Measurements from ENCODE around the gene IFNAR1.
"Not testable (repeated sequence)": the region's sequence is repeated elsewhere in the genome, so short reads cannot be mapped to it uniquely, and the experiment has no call there.

Gene IFNAR1

GRCh38 chr21:33317145-33317544, 7.6 kb upstream of the IFNAR1 start:
- Histone ChIP-seq H3K79me1 (ENCODE audit: low read depth, low read length) (no peaks in the 10 kb centered on the region), H3K36me3 (replicated peaks in 1 of 2; ENCODE audit: control insufficient read depth in 2 of 2, insufficient read depth in 2 of 2, low read length in 2 of 2) (no peaks in the 10 kb centered on the region), H2AK5ac (ENCODE audit: low read depth, low read length) (no peak overlapping the region), H3K9me3 (replicated peaks in 1 of 2; ENCODE audit: control insufficient read depth in 2 of 2, insufficient read depth in 1 of 2, low read depth in 1 of 2, low read length in 2 of 2) (peaks cover 2 to 9% of the 10 kb centered on the region in 2 donors), H3K4ac (ENCODE audit: low read length) (no peak overlapping the region), H2BK15ac (ENCODE audit: low read length) (no peak overlapping the region), H3K9ac (ENCODE audit: low read depth, low read length, poor library complexity) (no peak overlapping the region), H3K14ac (ENCODE audit: low read length) (no peak overlapping the region), H2BK5ac (ENCODE audit: low read length) (no peak overlapping the region), H3K4me1 (ENCODE audit: control insufficient read depth in 2 of 2, insufficient read depth in 1 of 2, low read depth in 1 of 2, low read length in 2 of 2) (no peaks in the 10 kb centered on the region), H3K18ac (ENCODE audit: low read length) (no peak overlapping the region), H3K27ac (replicated peaks; ENCODE audit: low read length) (no peak overlapping the region), H2BK12ac (ENCODE audit: low read length) (no peak overlapping the region), H3K4me2 (ENCODE audit: insufficient read depth, low read length, poor library complexity, severe bottlenecking) (no peak overlapping the region), H4K8ac (ENCODE audit: low read depth, low read length) (no peak overlapping the region), H3K4me3 (ENCODE audit: low read length in 2 of 2) (no peak overlapping the region), H3K23ac (ENCODE audit: low read depth, low read length, poor library complexity) (no peak overlapping the region), H3K27me3 (ENCODE audit: control insufficient read depth in 3 of 3, insufficient read depth in 3 of 3, low read depth in 1 of 3, low read length in 3 of 3) (peaks cover 0 to 2% (median 0%) of the 10 kb centered on the region in 3 experiments), H4K91ac (ENCODE audit: low read depth, low read length, poor library complexity) (no peak overlapping the region), H2AFZ (ENCODE audit: low read length) (no peak overlapping the region), H2BK120ac (ENCODE audit: low read depth, low read length) (no peak overlapping the region)
- DNase-seq (ENCODE audit: low spot score) = no peak
- WGBS, 2 donors (ENCODE audit: extremely low coverage in 2 of 2, insufficient read length in 2 of 2, insufficient replicate concordance in 1 of 2) = no CpG with 5 or more reads among the region's 6 CpGs

GRCh38 chr21:33317786-33318486, 6.8 kb upstream of the IFNAR1 start:
- Histone ChIP-seq H4K91ac (ENCODE audit: low read depth, low read length, poor library complexity) (no peak overlapping the region), H3K9ac (ENCODE audit: low read depth, low read length, poor library complexity) (no peak overlapping the region), H3K27ac (replicated peaks; ENCODE audit: low read length) (no peak overlapping the region), H3K36me3 (replicated peaks in 1 of 2; ENCODE audit: control insufficient read depth in 2 of 2, insufficient read depth in 2 of 2, low read length in 2 of 2) (no peaks in the 10 kb centered on the region), H2BK15ac (ENCODE audit: low read length) (no peak overlapping the region), H3K79me1 (ENCODE audit: low read depth, low read length) (no peaks in the 10 kb centered on the region), H2BK120ac (ENCODE audit: low read depth, low read length) (no peak overlapping the region), H3K14ac (ENCODE audit: low read length) (no peak overlapping the region), H4K8ac (ENCODE audit: low read depth, low read length) (no peak overlapping the region), H3K18ac (ENCODE audit: low read length) (no peak overlapping the region), H3K9me3 (replicated peaks in 1 of 2; ENCODE audit: control insufficient read depth in 2 of 2, insufficient read depth in 1 of 2, low read depth in 1 of 2, low read length in 2 of 2) (peaks cover 2 to 5% of the 10 kb centered on the region in 2 donors), H3K4ac (ENCODE audit: low read length) (no peak overlapping the region), H2BK12ac (ENCODE audit: low read length) (no peak overlapping the region), H3K4me3 (ENCODE audit: low read length in 2 of 2) (no peak overlapping the region), H3K23ac (ENCODE audit: low read depth, low read length, poor library complexity) (no peak overlapping the region), H2AFZ (ENCODE audit: low read length) (no peak overlapping the region), H2BK5ac (ENCODE audit: low read length) (no peak overlapping the region), H3K4me2 (ENCODE audit: insufficient read depth, low read length, poor library complexity, severe bottlenecking) (no peak overlapping the region), H3K4me1 (ENCODE audit: control insufficient read depth in 2 of 2, insufficient read depth in 1 of 2, low read depth in 1 of 2, low read length in 2 of 2) (no peaks in the 10 kb centered on the region), H2AK5ac (ENCODE audit: low read depth, low read length) (no peak overlapping the region), H3K27me3 (ENCODE audit: control insufficient read depth in 3 of 3, insufficient read depth in 3 of 3, low read depth in 1 of 3, low read length in 3 of 3) (peaks cover 0 to 2% (median 0%) of the 10 kb centered on the region in 3 experiments)
- DNase-seq (ENCODE audit: low spot score) = no peak
- no CpG with 5 or more reads among the region's 14 CpGs for WGBS, 2 donors (ENCODE audit: extremely low coverage in 2 of 2, insufficient read length in 2 of 2, insufficient replicate concordance in 1 of 2)

GRCh38 chr21:33321005-33321404, 3.8 kb upstream of the IFNAR1 start:
- DNase-seq (ENCODE audit: low spot score); H2AK5ac ChIP-seq (ENCODE audit: low read depth, low read length); H4K8ac ChIP-seq (ENCODE audit: low read depth, low read length): not testable (repeated sequence)

GRCh38 chr21:33323610-33324009, 1.2 kb upstream of the IFNAR1 start:
- H3K36me3 ChIP-seq (replicated peaks in 1 of 2; ENCODE audit: control insufficient read depth in 2 of 2, insufficient read depth in 2 of 2, low read length in 2 of 2); H3K9ac ChIP-seq (ENCODE audit: low read depth, low read length, poor library complexity); H2BK15ac ChIP-seq (ENCODE audit: low read length); H3K4me1 ChIP-seq (ENCODE audit: control insufficient read depth in 2 of 2, insufficient read depth in 1 of 2, low read depth in 1 of 2, low read length in 2 of 2); H3K27me3 ChIP-seq (ENCODE audit: control insufficient read depth in 3 of 3, insufficient read depth in 3 of 3, low read depth in 1 of 3, low read length in 3 of 3); H3K27ac ChIP-seq (replicated peaks; ENCODE audit: low read length); H3K4me2 ChIP-seq (ENCODE audit: insufficient read depth, low read length, poor library complexity, severe bottlenecking); H2BK5ac ChIP-seq (ENCODE audit: low read length); H4K91ac ChIP-seq (ENCODE audit: low read depth, low read length, poor library complexity); H4K8ac ChIP-seq (ENCODE audit: low read depth, low read length); H3K23ac ChIP-seq (ENCODE audit: low read depth, low read length, poor library complexity); H2AFZ ChIP-seq (ENCODE audit: low read length); H3K79me1 ChIP-seq (ENCODE audit: low read depth, low read length); H3K4ac ChIP-seq (ENCODE audit: low read length); H3K18ac ChIP-seq (ENCODE audit: low read length); H3K14ac ChIP-seq (ENCODE audit: low read length); DNase-seq (ENCODE audit: low spot score); H2BK12ac ChIP-seq (ENCODE audit: low read length); H2BK120ac ChIP-seq (ENCODE audit: low read depth, low read length); H2AK5ac ChIP-seq (ENCODE audit: low read depth, low read length): not testable (repeated sequence)
- Histone ChIP-seq H3K9me3 (replicated peaks in 1 of 2; ENCODE audit: control insufficient read depth in 2 of 2, insufficient read depth in 1 of 2, low read depth in 1 of 2, low read length in 2 of 2) (peaks cover 2 to 13% of the 10 kb centered on the region in 2 donors), H3K4me3 (ENCODE audit: low read length in 2 of 2) (peak overlapping the region in 1 of 2 donors; percentile 74)

More at GRCh38 chr21:33321005-33321404, 3.8 kb upstream of the IFNAR1 start:
- H2BK15ac ChIP-seq (ENCODE audit: low read length); H3K4me3 ChIP-seq (ENCODE audit: low read length in 2 of 2); H3K27me3 ChIP-seq (ENCODE audit: control insufficient read depth in 3 of 3, insufficient read depth in 3 of 3, low read depth in 1 of 3, low read length in 3 of 3); H3K14ac ChIP-seq (ENCODE audit: low read length); H2BK120ac ChIP-seq (ENCODE audit: low read depth, low read length); H3K27ac ChIP-seq (replicated peaks; ENCODE audit: low read length); H3K4ac ChIP-seq (ENCODE audit: low read length); H2BK5ac ChIP-seq (ENCODE audit: low read length); H2BK12ac ChIP-seq (ENCODE audit: low read length); H3K36me3 ChIP-seq (replicated peaks in 1 of 2; ENCODE audit: control insufficient read depth in 2 of 2, insufficient read depth in 2 of 2, low read length in 2 of 2); H3K18ac ChIP-seq (ENCODE audit: low read length); H3K79me1 ChIP-seq (ENCODE audit: low read depth, low read length); H2AFZ ChIP-seq (ENCODE audit: low read length); H3K4me2 ChIP-seq (ENCODE audit: insufficient read depth, low read length, poor library complexity, severe bottlenecking); H3K9ac ChIP-seq (ENCODE audit: low read depth, low read length, poor library complexity); H3K9me3 ChIP-seq (replicated peaks in 1 of 2; ENCODE audit: control insufficient read depth in 2 of 2, insufficient read depth in 1 of 2, low read depth in 1 of 2, low read length in 2 of 2); H3K23ac ChIP-seq (ENCODE audit: low read depth, low read length, poor library complexity); H3K4me1 ChIP-seq (ENCODE audit: control insufficient read depth in 2 of 2, insufficient read depth in 1 of 2, low read depth in 1 of 2, low read length in 2 of 2); H4K91ac ChIP-seq (ENCODE audit: low read depth, low read length, poor library complexity): not testable (repeated sequence)
- WGBS, 2 donors (ENCODE audit: extremely low coverage in 2 of 2, insufficient read length in 2 of 2, insufficient replicate concordance in 1 of 2) = no CpG with 5 or more reads among the region's 17 CpGs

All from neuronal stem cell (in vitro differentiated cells).